Epidermal melanocyte (primary cell): ENCODE measurements around the gene ANGPTL2.
"Not testable (repeated sequence)": the region's sequence is repeated elsewhere in the genome, so short reads cannot be mapped to it uniquely, and the experiment has no call there.

ENCODE experiments used
- DNase-seq: peaks from one replicate; pipeline ENCODE4 v3.0.0; 2011; ENCODE audit warnings: low spot score; ENCODE audit not compliant: insufficient read length

The ANGPTL2 gene

DNA sequence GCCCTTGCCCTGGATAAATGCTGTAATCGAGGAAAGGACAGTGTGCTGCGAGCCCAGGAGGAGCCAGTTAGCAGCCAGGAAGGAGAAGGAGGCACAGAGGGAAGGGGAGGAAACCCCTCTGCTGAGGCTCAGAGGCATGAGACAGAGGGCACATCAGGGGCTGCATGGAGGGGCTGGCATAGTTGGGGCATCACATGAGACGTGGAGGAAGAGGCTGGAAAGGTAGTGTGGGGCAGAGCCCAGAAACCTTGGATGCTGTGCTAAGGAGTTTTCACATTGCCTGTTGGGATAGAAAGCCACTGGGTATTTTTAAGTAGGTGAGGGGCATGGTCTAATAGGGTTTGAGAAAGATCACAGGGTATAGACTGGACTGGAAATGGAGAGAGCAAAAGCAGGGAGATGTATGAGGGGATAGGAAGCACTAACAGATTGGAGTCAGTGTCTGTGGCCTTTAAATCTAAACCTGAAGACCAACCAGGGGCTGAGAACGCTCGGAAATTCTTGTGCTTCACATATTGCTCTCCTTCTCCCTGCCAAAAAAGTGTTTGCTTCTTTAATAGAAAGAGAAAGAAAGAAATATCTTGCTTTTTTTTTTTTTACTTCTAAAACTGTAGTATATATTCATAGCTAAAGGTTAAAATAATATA, 33.0 kb upstream of the ANGPTL2 start:
- no peak for DNase-seq

- no peak for DNase-seq
Observed at GRCh38 chr9:127154390-127155191, 32.2 kb upstream of the ANGPTL2 start.

- DNase-seq, result no peak
Observed at GRCh38 chr9:127154003-127154389, 31.6 kb upstream of the ANGPTL2 start.

- no peak for DNase-seq
Observed at GRCh38 chr9:127153501-127153900, 31.1 kb upstream of the ANGPTL2 start.

GRCh38 chr9:127149463-127150390, 27.3 kb upstream of the ANGPTL2 start:
- DNase-seq, result no peak

DNA sequence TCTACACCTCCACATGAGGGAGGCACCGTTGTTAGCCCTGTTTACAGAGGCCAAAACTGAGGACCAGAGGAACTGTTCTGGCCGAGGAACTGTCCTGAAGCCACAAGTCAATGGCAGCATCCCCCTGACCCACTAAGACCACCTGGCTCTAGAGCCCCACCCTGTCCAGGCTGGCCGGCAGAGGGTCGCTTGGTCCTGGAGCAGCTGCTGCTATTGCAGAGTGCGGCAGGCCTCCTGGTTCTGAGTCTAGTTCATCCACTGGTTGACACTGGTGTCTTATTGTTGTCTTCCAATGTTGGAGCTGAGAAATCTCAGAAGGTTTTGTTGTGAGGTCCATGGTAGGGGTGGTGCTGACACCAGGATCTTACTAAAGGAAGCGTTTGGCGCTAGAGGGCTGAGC, 26.6 kb upstream of the ANGPTL2 start:
- no peak for DNase-seq

GRCh38 chr9:127148014-127148413, 25.6 kb upstream of the ANGPTL2 start:
- DNase-seq, result no peak

GRCh38 chr9:127147251-127147650, 24.8 kb upstream of the ANGPTL2 start:
- no peak for DNase-seq

- DNase-seq, result not testable (repeated sequence)
Observed at GRCh38 chr9:127146841-127147240, 24.4 kb upstream of the ANGPTL2 start.

DNA sequence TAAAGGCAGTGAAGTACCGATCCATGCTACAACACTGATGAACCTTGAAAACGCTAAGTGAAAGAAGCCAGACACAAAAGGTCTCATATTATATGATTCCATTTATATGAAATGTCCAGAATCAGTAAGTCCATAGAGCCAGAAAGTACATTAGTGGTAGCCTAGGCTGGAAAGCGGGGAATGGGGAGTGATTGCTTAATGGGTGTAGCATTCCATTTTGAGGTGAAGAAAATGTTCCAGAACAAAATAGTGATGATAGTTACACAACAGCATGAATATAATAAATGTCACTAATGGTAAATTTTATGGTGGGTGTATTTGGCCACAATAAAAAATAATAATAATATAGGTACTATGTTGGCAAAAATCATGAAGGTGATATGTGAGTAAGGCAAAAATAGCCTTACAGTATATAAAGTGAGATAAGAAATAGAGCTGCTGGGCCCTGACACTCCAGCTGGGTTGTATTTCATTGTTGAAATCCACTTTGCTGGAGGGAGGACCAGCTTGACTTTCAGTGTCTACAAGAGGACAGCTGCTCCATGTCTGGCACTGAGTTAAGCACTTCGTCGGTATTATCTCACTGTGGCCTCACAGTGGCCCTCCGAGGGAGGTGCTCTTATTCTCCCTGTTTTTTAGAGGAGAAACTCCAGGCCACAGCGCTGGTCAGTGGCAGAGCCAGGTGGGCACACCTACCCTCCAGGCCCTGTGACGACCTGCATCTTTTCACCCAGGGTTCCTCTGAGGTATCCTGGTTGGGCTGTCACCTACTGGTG, 22.4 kb upstream of the ANGPTL2 start:
- no peak for DNase-seq

DNA sequence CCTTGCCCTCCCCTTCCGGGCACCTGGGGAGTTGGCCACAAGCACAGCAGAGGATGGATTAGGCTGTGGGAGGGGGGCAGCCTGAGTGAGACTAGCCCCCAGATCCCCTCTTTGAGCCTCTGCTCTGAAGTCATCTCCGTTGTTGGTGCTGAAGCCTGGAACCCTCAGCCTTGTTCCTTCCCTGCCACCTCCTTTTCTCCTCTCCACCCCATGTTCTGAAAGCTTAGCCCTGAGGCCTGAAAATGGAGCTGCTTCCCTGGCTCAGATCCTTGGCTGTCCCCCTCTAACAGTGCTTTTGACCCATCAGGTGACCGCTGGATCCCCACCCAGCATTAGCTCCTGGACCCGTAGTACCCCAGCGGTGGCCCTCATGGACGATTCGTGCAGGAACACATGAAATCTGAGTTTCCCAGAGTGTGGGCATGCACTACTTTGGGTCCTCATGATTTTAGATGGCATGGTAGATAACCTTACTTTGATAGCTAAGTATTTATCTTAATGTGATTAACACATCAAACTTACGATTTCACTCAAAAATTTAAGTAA, 21.6 kb upstream of the ANGPTL2 start:
- DNase-seq, result no peak

- no peak for DNase-seq
Observed at GRCh38 chr9:127142931-127143464, 20.6 kb upstream of the ANGPTL2 start.

- no peak for DNase-seq
Observed at GRCh38 chr9:127142291-127142690, 19.9 kb upstream of the ANGPTL2 start.

GRCh38 chr9:127140842-127141675, 18.6 kb upstream of the ANGPTL2 start:
- no peak for DNase-seq

GRCh38 chr9:127140181-127140580, 17.7 kb upstream of the ANGPTL2 start:
- DNase-seq, result no peak

DNA sequence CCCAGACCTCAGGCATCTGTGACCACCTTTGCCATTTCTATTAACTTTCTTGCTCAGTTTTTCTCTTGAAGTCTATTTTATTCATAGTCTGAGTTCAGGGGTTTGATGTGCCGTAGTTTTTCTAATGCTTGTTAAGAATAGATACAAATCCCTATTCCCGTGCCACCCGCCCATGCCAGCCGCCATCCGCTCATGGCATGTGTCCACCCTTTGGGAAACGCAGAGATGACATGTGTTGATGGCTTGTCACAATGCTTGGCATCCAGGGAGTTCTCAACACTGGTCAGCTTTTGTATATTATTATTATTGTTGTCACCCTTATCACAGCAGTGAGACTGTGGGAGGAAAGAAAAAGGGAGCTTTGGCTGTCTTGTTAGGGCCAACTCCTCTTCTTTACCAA, 17.3 kb upstream of the ANGPTL2 start:
- DNase-seq, result no peak

DNA sequence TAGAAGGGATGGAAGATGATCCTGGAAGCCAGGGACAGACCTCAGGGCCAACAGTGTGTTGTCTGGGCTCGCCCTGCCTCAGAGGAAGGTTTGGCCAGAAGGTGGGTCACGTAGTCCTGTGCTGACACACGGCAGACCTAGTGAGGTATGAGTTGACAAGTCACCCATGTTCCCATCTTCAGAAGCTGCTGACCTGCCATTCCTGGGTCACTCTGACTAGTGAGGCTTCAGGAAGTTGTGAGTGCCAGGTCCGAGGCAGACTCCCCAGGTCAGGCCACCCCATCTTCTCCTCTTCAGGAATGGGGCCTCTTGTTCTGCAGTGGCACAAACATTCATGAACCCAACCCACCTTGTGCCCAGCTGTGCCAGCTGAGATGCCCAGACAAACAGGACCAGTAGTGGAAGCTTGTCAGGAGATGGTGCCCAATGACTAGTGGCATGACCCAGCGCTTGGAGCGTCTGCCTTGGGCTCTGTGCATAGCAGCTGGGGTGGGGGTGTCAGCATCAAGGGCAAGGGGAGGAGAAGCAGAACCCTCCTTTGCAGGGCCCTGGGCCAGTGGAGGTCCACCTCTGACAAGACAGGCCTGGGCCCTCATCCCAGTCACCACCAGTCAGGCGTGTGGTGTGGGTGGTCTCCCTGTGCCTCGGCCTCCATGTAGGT, 16.8 kb upstream of the ANGPTL2 start:
- no peak for DNase-seq

DNA sequence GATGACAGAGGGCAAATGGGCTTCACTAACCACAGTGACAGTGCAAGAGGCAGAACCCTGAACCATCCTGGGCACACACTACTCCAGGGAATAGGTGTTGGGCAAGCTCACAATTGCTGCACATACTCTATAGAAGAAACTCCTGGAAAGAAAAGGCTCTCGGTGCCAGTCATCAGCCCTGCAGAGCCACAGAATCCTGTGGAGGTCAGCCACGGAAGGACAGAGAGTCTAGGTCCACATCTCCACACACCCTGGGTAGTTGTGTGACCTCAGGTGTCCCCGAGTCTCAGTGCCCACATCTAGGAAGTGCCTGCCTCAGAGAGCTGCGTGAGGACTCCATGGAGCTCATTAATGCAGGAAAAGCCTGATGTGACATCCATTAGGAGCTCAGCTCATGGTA, 16.0 kb upstream of the ANGPTL2 start:
- no peak for DNase-seq
